K562 (cell line): ENCODE data around the gene UHMK1. TPM values are rescaled to one million over a fixed set of nuclear protein-coding genes. Genes with fewer than 3 reads are reported as not detected.
A peak's percentile ranks its signal among the peaks of the same experiment; 100 is the strongest.

ENCODE experiments used
- DACH1 ChIP-seq: fragments of 450-650 bp; IDR thresholded peaks from 2 replicates; pipeline ENCODE4 v1.6.1; 2018; ENCODE audit not compliant: partially characterized antibody
- DIDO1 ChIP-seq: fragments of 450-650 bp; IDR thresholded peaks from 2 replicates; pipeline ENCODE4 v1.6.1; 2016; ENCODE audit warnings: low read depth, missing biosample characterization, missing genetic modification characterization
- NFATC3 ChIP-seq: fragments of 450-650 bp; IDR thresholded peaks from 2 replicates; pipeline ENCODE4 v1.6.1; 2017; ENCODE audit warnings: mild to moderate bottlenecking
- NFE2 ChIP-seq: IDR thresholded peaks from 2 replicates; pipeline ENCODE4 v1.6.1; 2014; ENCODE audit warnings: antibody characterized with exemption, low read depth
- PTBP1 ChIP-seq: fragments of 200-400 bp; formaldehyde crosslinking; IDR thresholded peaks from 2 replicates; pipeline ENCODE4 v1.6.1; 2017; ENCODE audit warnings: low read depth, low read length
- RAD51 ChIP-seq: fragments of 450-650 bp; IDR thresholded peaks from 2 replicates; pipeline ENCODE4 v1.7.1; 2016; ENCODE audit warnings: low read depth, mild to moderate bottlenecking, borderline replicate concordance
- RUNX1 ChIP-seq: sonication (generic); IDR thresholded peaks from 2 replicates; pipeline ENCODE4 v1.6.1; 2016; ENCODE audit warnings: antibody characterized with exemption, low read depth
- SMARCB1 ChIP-seq: IDR thresholded peaks from 2 replicates; pipeline ENCODE4 v1.6.1; 2011; ENCODE audit warnings: improper control_type of control experiment, low read depth; ENCODE audit not compliant: insufficient read length
- TSC22D4 ChIP-seq: fragments of 450-650 bp; IDR thresholded peaks from 2 replicates; pipeline ENCODE4 v1.6.1; 2016; ENCODE audit warnings: missing genetic modification characterization, missing biosample characterization, control low read depth
- TSHZ1 ChIP-seq: fragments of 250-450 bp; sonication (Bioruptor Pico); IDR thresholded peaks from 2 replicates; pipeline ENCODE4 v1.4.0; 2020; ENCODE audit warnings: mild to moderate bottlenecking, moderate library complexity
- polyA plus RNA-seq, 8 experiments: library from polyadenylated mRNA; depleted of rRNA in 4 of 8; stranded (reverse) in 5 of 8; unstranded in 3 of 8; fragments of >200 nt; fragmentation: Nextera tagmentation in 2 of 8; fragmentation: Illumina TruSeq in 1 of 8; extraction: Ambion mirVana in 2 of 8; extraction: Trizol in 1 of 8; gene quantifications; 2 replicates each; pipeline versions ENCODE4 v1.2.1 to v1.2.3, GENCODE V29; 2011 to 2014; ENCODE audit warnings: inconsistent platforms in 1 of 8, missing spikeins in 1 of 8
- total RNA-seq, 7 experiments: library from RNA; depleted of rRNA in 6 of 7; stranded (reverse); fragments of >200 nt in 6 of 7; fragmentation: Illumina TruSeq in 2 of 7; extraction: Trizol in 2 of 7; gene quantifications; 2 replicates each; pipeline versions ENCODE4 v1.2.1 to v1.2.3, GENCODE V29; 2011 to 2021; ENCODE audit warnings: low replicate concordance in 1 of 7
- TF ChIP-seq, protein P1 (sequence below): fragments of 250-450 bp; sonication (Bioruptor Pico); IDR thresholded peaks from 2 replicates; pipeline ENCODE4 v1.5.0; 2021; ENCODE audit warnings: mild to moderate bottlenecking, moderate library complexity
- TF ChIP-seq, protein P2 (sequence below): fragments of 250-450 bp; sonication (Bioruptor Pico); IDR thresholded peaks from 2 replicates; pipeline ENCODE4 v1.5.1; 2021; ENCODE audit warnings: mild to moderate bottlenecking
- TF ChIP-seq, protein P3 (sequence below): sonication (generic); formaldehyde crosslinking; IDR thresholded peaks from 2 replicates; pipeline ENCODE4 v1.8.0; 2022; ENCODE audit warnings: missing genetic modification reagents, mild to moderate bottlenecking, borderline replicate concordance

UHMK1 gene
- total and polyA plus RNA-seq, 9 of the 15 experiments (the other 6 are each of a cell fraction or from before 2014, with no cell fraction given) = 13.1 to 72.4 (median 38.3) TPM

GRCh38 chr1:162564762-162565218 lies 67.2 kb downstream of the UHMK1 start (continued):
- TF ChIP-seq TSHZ1 (no peak), NFATC3 (no peak), NFE2 (no peak), DACH1 (peak; percentile 35), SMARCB1 (no peak), PTBP1 (no peak), DIDO1 (tag) (no peak), TSC22D4 (tag) (no peak), RAD51 (no peak), RUNX1 (no peak)
- TF ChIP-seq, protein P1, sequence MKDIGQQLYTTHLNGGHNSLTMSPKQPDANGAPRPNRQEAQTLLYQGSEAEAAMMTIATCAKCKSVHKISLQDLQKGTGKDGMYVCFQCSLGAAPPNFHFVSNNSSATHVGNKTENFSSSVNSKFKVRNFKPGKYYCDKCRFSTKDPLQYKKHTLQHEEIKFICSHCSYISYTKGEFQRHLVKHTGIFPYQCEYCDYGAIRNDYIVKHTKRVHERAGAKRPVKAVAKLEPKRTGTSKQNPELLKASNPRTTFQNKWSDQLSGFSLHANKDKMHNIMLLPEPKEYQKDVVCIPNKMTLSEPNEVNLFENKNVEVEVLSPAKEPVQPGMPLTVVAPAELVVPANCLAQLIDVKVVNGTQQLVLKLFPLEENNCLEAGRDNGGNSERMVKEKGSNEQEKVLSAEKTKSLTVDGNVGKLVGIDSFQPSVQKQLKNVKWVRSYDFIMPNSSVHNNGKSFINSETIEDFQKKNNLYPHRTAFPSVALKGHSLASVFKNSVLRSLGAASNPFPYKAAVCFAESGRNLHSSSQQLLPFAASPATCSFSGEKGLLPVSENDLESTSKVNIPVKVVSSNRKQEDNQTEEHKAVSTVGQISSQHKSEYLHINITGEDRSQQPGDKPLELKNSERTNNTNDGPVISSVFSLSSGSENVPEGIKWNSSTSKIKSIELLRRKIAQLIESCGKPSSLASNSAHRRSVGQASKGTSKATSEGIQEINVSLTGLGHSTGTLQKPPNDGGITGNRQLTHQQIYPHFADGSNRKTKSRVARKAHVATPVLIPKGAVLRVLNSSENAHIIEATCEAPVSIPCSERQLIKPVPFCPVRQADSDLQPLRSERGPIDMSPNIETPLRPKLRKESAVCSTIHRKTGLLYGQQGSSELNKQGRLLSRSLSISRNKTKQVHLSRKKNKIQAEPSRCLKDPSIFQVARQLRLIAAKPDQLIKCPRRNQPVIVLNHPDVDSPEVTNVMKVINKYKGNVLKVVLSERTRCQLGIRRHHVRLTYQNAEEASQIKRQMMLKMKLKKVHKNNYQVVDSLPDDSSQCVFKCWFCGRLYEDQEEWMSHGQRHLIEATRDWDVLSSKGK (CRISPR knock-in tag) = no peak
- TF ChIP-seq, protein P2, sequence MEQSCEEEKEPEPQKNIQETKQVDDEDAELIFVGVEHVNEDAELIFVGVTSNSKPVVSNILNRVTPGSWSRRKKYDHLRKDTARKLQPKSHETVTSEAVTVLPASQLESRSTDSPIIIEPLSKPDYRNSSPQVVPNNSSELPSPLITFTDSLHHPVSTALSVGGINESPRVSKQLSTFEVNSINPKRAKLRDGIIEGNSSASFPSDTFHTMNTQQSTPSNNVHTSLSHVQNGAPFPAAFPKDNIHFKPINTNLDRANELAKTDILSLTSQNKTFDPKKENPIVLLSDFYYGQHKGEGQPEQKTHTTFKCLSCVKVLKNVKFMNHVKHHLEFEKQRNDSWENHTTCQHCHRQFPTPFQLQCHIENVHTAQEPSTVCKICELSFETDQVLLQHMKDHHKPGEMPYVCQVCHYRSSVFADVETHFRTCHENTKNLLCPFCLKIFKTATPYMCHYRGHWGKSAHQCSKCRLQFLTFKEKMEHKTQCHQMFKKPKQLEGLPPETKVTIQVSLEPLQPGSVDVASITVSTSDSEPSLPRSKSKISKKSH (CRISPR knock-in tag) = no peak
- TF ChIP-seq, protein P3, sequence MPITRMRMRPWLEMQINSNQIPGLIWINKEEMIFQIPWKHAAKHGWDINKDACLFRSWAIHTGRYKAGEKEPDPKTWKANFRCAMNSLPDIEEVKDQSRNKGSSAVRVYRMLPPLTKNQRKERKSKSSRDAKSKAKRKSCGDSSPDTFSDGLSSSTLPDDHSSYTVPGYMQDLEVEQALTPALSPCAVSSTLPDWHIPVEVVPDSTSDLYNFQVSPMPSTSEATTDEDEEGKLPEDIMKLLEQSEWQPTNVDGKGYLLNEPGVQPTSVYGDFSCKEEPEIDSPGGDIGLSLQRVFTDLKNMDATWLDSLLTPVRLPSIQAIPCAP (CRISPR knock-in tag) = no peak
